Fibroblast of mammary gland (primary cell): ENCODE results near the gene MAPKBP1.

Experiments
- DNase-seq: peaks from one replicate; pipeline ENCODE4 v3.0.0-alpha.2; 2010; ENCODE audit warnings: low read depth
- H3K4me3 ChIP-seq: 2 replicates; pipeline ENCODE4 v1.5.1; 2011; ENCODE audit warnings: low read depth, mild to moderate bottlenecking, low read length, moderate library complexity; ENCODE audit not compliant: control insufficient read depth
- TF ChIP-seq, protein P1 (sequence below): conservative IDR thresholded peaks from 2 replicates; pipeline ENCODE4 v1.5.1; 2011; ENCODE audit warnings: low read depth, low read length, inconsistent platforms; ENCODE audit not compliant: control insufficient read depth, insufficient read depth

Gene MAPKBP1

DNA sequence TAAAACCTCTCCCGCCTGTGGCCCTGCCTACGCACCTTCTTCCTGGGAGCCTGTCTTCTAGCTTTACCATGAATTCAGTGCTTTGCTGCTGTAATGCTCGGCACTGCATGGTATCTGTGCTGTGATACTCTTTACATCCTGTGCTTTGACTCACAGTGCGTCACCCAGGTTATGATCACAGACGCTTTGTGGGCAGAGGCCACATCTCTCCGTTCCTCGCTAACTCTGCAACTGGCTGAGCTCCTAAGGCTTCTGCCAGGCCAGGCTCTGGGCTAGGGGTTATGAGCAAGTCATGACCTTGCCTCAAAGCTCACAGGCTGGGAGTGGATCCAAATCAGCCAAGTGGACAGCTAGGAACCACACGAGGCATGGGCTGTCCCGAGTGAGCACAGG, 96.4 kb downstream of the MAPKBP1 start:
- no peak overlapping the region for H3K4me3 ChIP-seq
- peak; percentile 88 for DNase-seq
- TF ChIP-seq, protein P1, sequence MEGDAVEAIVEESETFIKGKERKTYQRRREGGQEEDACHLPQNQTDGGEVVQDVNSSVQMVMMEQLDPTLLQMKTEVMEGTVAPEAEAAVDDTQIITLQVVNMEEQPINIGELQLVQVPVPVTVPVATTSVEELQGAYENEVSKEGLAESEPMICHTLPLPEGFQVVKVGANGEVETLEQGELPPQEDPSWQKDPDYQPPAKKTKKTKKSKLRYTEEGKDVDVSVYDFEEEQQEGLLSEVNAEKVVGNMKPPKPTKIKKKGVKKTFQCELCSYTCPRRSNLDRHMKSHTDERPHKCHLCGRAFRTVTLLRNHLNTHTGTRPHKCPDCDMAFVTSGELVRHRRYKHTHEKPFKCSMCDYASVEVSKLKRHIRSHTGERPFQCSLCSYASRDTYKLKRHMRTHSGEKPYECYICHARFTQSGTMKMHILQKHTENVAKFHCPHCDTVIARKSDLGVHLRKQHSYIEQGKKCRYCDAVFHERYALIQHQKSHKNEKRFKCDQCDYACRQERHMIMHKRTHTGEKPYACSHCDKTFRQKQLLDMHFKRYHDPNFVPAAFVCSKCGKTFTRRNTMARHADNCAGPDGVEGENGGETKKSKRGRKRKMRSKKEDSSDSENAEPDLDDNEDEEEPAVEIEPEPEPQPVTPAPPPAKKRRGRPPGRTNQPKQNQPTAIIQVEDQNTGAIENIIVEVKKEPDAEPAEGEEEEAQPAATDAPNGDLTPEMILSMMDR, result no peak

DNA sequence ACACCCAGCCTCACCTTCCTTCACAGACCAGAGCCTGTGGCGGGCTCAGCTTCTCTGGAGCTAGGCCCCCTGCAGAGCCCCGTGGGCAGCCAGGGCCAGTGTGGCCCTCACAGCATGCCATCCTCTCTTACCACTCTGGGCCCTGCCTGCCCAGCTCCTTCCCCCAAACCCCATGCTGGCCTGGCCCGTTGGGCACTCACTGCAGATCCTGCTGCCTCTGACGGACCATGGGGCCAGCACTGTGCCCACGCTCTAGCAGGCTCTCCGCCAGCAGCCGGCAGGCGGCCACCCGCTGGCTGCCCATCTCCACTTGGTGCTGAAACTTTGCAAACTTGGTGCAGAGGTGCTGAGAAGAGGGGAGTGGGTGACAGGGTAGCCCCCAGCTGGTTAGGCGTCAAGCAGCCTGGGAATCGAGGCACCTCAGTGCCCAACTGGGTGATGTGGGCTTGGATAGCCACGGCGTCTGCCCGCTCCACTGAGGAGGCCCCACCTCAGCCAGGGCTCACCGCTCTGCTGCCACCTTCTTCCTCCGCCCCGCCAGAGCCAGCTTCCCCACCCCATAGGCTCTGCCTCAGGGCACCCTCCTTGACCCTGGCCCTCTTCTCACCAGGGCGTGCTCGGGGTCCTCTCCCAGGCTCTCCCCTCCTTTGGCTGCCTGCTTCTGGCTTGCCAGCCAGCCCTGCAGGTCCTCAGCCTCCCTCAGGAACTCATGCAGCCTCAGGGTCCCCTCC, 97.1 kb downstream of the MAPKBP1 start:
- H3K4me3 ChIP-seq, result no peak overlapping the region
- TF ChIP-seq, protein P1, result no peak
- DNase-seq, result no peak

DNA sequence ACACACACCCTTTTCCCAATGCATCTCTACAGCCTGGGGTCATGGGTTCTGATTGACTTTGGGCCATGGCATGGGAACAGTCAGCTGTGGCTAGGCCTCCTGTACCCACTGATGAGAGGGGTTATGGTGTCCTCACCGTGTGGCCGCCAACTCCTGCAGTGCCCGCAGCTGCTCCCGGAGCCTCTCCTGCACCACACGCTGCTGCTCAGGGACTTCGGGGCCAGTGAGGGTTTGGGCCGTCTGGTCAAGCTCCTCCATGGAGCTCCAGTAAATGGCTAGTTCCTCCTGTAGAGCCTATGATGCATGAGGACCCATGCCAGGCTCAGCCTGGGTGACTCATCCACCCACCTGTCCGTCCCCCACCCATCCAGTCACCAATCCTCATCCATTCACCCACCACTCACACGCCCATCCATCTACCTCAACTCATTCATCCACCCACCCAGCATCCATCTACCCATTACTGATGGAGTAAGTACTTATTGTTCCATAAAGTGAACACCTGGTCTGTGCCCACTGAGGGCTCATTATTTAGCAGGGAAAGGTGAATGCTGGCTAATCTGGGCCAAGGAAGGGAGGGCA, 98.0 kb downstream of the MAPKBP1 start:
- DNase-seq, result peak; percentile 8
- TF ChIP-seq, protein P1, result no peak
- no peak overlapping the region for H3K4me3 ChIP-seq

DNA sequence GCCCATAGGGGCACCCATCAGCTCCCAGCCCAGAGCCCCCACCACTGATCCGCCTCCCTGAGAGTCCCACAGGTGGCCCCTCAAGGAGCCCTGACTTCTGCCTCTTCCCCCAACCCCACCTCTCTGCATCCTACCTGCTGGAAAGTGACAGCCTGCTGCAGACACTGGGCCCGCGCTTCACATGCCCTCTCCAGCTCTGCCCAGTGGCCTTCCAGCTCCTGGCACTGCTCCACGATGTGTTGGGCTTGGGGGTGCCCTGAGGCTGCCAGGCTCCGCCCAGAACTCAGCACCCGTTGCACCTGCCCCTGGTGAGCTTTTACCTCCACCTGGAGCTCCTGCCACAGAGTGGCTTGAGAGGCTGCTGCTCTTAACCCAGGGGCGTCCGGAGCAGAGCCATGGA, 99.4 kb downstream of the MAPKBP1 start:
- no peak overlapping the region for H3K4me3 ChIP-seq
- DNase-seq, result no peak
- TF ChIP-seq, protein P1, result no peak

DNA sequence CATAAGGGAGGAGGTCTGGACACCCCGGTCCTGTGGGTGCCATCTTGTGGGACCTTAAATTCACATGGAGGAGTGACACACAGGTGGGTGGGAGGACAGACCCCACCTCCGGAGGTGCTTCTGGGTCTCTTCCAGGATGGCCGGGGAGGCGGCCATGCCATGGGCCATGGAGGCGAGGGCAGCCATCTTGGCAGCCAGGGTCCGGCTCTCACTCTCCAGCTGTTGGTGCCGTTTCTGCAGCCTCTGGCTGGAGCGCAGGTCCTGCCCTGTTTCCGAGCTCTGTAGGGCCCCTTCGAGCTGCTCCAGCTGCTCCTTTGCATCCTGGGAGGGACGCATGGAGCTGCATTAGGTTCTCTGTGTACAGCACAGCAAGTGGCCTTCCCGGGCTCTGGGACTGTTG, 100.5 kb downstream of the MAPKBP1 start:
- no peak for DNase-seq
- H3K4me3 ChIP-seq, result no peak overlapping the region
- TF ChIP-seq, protein P1, result no peak

DNA sequence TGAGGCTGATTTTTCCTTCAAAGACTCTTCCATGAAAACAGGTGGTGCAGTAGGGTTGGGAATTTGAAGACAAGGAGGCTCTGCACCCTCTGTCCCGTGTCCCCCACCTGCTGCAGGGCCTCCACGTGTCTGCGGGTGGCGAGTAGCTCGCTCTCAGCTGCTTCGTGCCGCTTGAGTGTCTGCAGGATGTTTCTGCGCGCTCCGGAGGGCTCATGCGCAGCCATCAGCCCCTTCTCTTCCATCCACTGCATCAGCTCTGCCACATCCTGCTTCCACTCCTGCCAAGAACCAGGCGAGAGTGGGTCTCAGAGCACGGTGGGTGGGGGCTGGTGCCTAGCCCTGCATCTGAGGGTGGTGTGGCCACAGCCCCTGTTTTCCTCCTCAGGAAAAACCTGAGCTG, 101.7 kb downstream of the MAPKBP1 start:
- H3K4me3 ChIP-seq, result no peak overlapping the region
- TF ChIP-seq, protein P1, result no peak

More for the DNA sequence above, 101.7 kb downstream of the MAPKBP1 start:
- no peak for DNase-seq
